Keratinocyte (primary cell): ENCODE measurements around the gene ATOH1.

Experiments used
- EZH2 ChIP-seq: IDR thresholded peaks from one replicate; pipeline ENCODE4 v1.6.1; 2012; ENCODE audit warnings: inconsistent platforms, mild to moderate bottlenecking, low read length, moderate library complexity
- TF ChIP-seq, protein P1 (sequence below), 3 experiments: IDR thresholded peaks in 1 of 3; conservative IDR thresholded peaks in 1 of 3; optimal IDR thresholded peaks in 1 of 3; 2 replicates in 2 of 3; 3 replicates in 1 of 3; pipeline versions ENCODE3 to v1.5.1; 2011; ENCODE audit warnings: low read length in 3 of 3, mild to moderate bottlenecking in 3 of 3, moderate library complexity in 2 of 3, control low read depth in 1 of 3, inconsistent platforms in 1 of 3; ENCODE audit not compliant: insufficient read depth in 2 of 3; ENCODE audit errors: extremely low read depth in 1 of 3

DNA sequence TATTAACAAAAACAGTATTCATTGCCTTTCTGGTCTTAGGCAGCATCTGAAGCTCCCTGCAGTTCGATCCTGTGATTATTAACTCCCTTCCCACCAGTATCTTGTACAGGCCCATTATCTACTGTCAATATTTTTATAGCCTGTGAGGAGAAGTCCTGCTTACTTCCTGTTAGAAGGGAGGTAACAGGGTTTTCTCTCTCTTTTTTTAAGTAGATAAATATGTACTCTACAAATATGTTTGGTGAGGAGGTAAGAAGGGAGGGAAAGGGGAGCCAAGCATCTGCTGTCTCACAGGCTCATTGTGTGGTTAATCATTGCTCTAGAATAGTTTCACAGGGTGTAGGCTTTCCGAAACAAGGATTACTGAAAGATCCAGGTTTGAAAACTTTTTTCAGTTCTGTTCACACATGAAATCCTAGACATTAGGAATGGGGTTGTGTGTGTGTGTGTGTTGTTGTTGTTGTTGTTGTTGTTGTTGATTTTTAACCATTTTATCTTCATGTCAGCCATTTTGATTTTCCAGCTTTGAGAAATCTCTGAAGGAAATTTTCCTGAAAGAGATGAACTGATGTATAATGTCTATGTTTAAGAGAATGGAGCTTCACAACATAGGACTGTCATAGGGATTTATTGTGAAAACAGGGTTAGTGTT lies 14.2 kb downstream of the ATOH1 start:
- no peak for TF ChIP-seq EZH2
- TF ChIP-seq, protein P1, sequence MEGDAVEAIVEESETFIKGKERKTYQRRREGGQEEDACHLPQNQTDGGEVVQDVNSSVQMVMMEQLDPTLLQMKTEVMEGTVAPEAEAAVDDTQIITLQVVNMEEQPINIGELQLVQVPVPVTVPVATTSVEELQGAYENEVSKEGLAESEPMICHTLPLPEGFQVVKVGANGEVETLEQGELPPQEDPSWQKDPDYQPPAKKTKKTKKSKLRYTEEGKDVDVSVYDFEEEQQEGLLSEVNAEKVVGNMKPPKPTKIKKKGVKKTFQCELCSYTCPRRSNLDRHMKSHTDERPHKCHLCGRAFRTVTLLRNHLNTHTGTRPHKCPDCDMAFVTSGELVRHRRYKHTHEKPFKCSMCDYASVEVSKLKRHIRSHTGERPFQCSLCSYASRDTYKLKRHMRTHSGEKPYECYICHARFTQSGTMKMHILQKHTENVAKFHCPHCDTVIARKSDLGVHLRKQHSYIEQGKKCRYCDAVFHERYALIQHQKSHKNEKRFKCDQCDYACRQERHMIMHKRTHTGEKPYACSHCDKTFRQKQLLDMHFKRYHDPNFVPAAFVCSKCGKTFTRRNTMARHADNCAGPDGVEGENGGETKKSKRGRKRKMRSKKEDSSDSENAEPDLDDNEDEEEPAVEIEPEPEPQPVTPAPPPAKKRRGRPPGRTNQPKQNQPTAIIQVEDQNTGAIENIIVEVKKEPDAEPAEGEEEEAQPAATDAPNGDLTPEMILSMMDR (optimal IDR thresholded peaks at IDR 0.05 in 1 of 3, IDR thresholded peaks at IDR 0.05 in 1 of 3, conservative IDR thresholded peaks at IDR 0.05 in 1 of 3; ENCODE audit: extremely low read depth in 1 of 3, insufficient read depth in 2 of 3, low read length in 3 of 3) = no peak
